Fibroblast of lung (primary cell): ENCODE measurements around the gene MAP4K4. TPM values are rescaled to one million over a fixed set of nuclear protein-coding genes. Genes with fewer than 3 reads are reported as not detected.

Experiments
- DNase-seq, 2 donors: peaks; one replicate each; pipeline versions ENCODE4 v3.0.0 to v3.0.0-alpha.2; 2010; ENCODE audit warnings: low read depth in 2 of 2
- H2AFZ ChIP-seq: 2 replicates; pipeline ENCODE4 v1.5.1; 2012; ENCODE audit warnings: low read length, control low read depth, inconsistent platforms
- H3K27ac ChIP-seq: 2 replicates; pipeline ENCODE4 v1.5.1; 2011; ENCODE audit warnings: low read length, control low read depth; ENCODE audit not compliant: insufficient read depth
- H3K27me3 ChIP-seq: 2 replicates; pipeline ENCODE4 v1.5.1; 2011; ENCODE audit warnings: mild to moderate bottlenecking, low read length; ENCODE audit not compliant: control insufficient read depth, insufficient read depth
- H3K36me3 ChIP-seq: 2 replicates; pipeline ENCODE4 v1.5.1; 2011; ENCODE audit warnings: low read length; ENCODE audit not compliant: control insufficient read depth, insufficient read depth
- H3K4me1 ChIP-seq: 2 replicates; pipeline ENCODE4 v1.5.1; 2011; ENCODE audit warnings: low read length; ENCODE audit not compliant: control insufficient read depth, insufficient read depth; ENCODE audit errors: extremely low read depth
- H3K4me2 ChIP-seq: 2 replicates; pipeline ENCODE4 v1.5.1; 2011; ENCODE audit warnings: low read length, control low read depth; ENCODE audit not compliant: insufficient read depth; ENCODE audit errors: extremely low read depth
- H3K4me3 ChIP-seq, 4 experiments: fragments of 200-600 bp in 1 of 4; sonication (generic) in 1 of 4; replicated peaks in 1 of 4; 2 replicates each; pipeline ENCODE4 v1.5.1; 2011 to 2016; ENCODE audit warnings: low read length in 4 of 4, low read depth in 3 of 4, mild to moderate bottlenecking in 3 of 4, control low read depth in 2 of 4, inconsistent platforms in 1 of 4, mixed read lengths in 1 of 4; ENCODE audit not compliant: insufficient read depth in 1 of 4; ENCODE audit errors: control extremely low read depth in 1 of 4
- H3K79me2 ChIP-seq: 2 replicates; pipeline ENCODE4 v1.5.1; 2012; ENCODE audit warnings: mild to moderate bottlenecking, low read length, inconsistent platforms; ENCODE audit not compliant: control insufficient read depth, insufficient read depth
- H3K9ac ChIP-seq: 2 replicates; pipeline ENCODE4 v1.5.1; 2011; ENCODE audit warnings: mild to moderate bottlenecking, low read length, control low read depth; ENCODE audit not compliant: insufficient read depth
- H3K9me3 ChIP-seq: 2 replicates; pipeline ENCODE4 v1.5.1; 2012; ENCODE audit warnings: low read depth, low read length; ENCODE audit not compliant: control insufficient read depth, insufficient read depth
- H4K20me1 ChIP-seq: 2 replicates; pipeline ENCODE4 v1.5.1; 2011; ENCODE audit warnings: low read length; ENCODE audit not compliant: control insufficient read depth, insufficient read depth; ENCODE audit errors: extremely low read depth
- CTCF ChIP-seq, 2 donors: IDR thresholded peaks in 1 of 2; conservative IDR thresholded peaks in 1 of 2; 1 replicate in 1 of 2; 2 replicates in 1 of 2; pipeline ENCODE4 v1.5.1; 2011 to 2012; ENCODE audit warnings: low read length in 2 of 2, control low read depth in 1 of 2, inconsistent platforms in 1 of 2, low read depth in 1 of 2, mild to moderate bottlenecking in 1 of 2
- EZH2 ChIP-seq: IDR thresholded peaks from 2 replicates; pipeline ENCODE4 v1.5.1; 2012; ENCODE audit warnings: low read length, control low read depth, mild to moderate bottlenecking; ENCODE audit errors: missing control alignments
- polyA plus RNA-seq, 2 donors: library from polyadenylated mRNA; depleted of rRNA in 1 of 2; stranded (reverse) in 1 of 2; unstranded in 1 of 2; fragments of >200 nt; gene quantifications; 2 replicates each; pipeline ENCODE4 v1.2.1, GENCODE V29; 2011 to 2012; ENCODE audit warnings: missing spikeins in 1 of 2
- total RNA-seq: library from RNA; depleted of rRNA; stranded (reverse); fragments of >200 nt; gene quantifications from 2 replicates; pipeline ENCODE4 v1.2.1, GENCODE V29; 2014

Gene MAP4K4
- total and polyA plus RNA-seq, 2 donors (not counting 1 experiment from before 2014, with no cell fraction given), result 113 to 164 TPM

GRCh38 chr2:101738649-101739048, 41.1 kb downstream of the MAP4K4 start:
- no peak for DNase-seq
- H3K4me1 ChIP-seq, result peaks cover 32% of the 10 kb centered on the region
- TF ChIP-seq EZH2 (no peak), CTCF (conservative IDR thresholded peaks at IDR 0.05 in 1 of 2, IDR thresholded peaks at IDR 0.05 in 1 of 2; ENCODE audit: low read depth in 1 of 2, low read length in 2 of 2) (no peak)

GRCh38 chr2:101740555-101740964, 43.1 kb downstream of the MAP4K4 start:
- peaks cover 4% of the 10 kb centered on the region for H4K20me1 ChIP-seq
- H3K4me3 ChIP-seq, result no peak overlapping the region
- no peak overlapping the region for H3K4me2 ChIP-seq
- no peak overlapping the region for H3K9ac ChIP-seq
- peaks cover 93% of the 10 kb centered on the region for H3K79me2 ChIP-seq
- TF ChIP-seq EZH2 (no peak), CTCF (conservative IDR thresholded peaks at IDR 0.05 in 1 of 2, IDR thresholded peaks at IDR 0.05 in 1 of 2; ENCODE audit: low read depth in 1 of 2, low read length in 2 of 2) (no peak)
- H3K27me3 ChIP-seq, result no peaks in the 10 kb centered on the region
- H3K27ac ChIP-seq, result no peak overlapping the region
- H3K36me3 ChIP-seq, result no peaks in the 10 kb centered on the region
- H3K4me1 ChIP-seq, result peaks cover 24% of the 10 kb centered on the region
- no peak overlapping the region for H2AFZ ChIP-seq
- H3K9me3 ChIP-seq, result no peaks in the 10 kb centered on the region
- no peak for DNase-seq

More at GRCh38 chr2:101738649-101739048, 41.1 kb downstream of the MAP4K4 start:
- Histone ChIP-seq H4K20me1 (peaks cover 4% of the 10 kb centered on the region), H3K27ac (no peak overlapping the region), H3K27me3 (no peaks in the 10 kb centered on the region), H3K4me3 (no peak overlapping the region), H3K79me2 (peaks cover 94% of the 10 kb centered on the region), H3K4me2 (no peak overlapping the region), H3K9me3 (no peaks in the 10 kb centered on the region), H3K36me3 (no peaks in the 10 kb centered on the region), H3K9ac (no peak overlapping the region), H2AFZ (no peak overlapping the region)

- H3K79me2 ChIP-seq, result peaks cover 92% of the 10 kb centered on the region
- peaks cover 19% of the 10 kb centered on the region for H3K4me1 ChIP-seq
- peak overlapping the region; percentile 73 for H3K4me2 ChIP-seq
- no peaks in the 10 kb centered on the region for H3K27me3 ChIP-seq
- H4K20me1 ChIP-seq, result peaks cover 1% of the 10 kb centered on the region
- H3K36me3 ChIP-seq, result no peaks in the 10 kb centered on the region
- H3K27ac ChIP-seq, result peak overlapping the region; percentile 60
- peak overlapping the region; percentile 38 for H3K9ac ChIP-seq
- peak in 1 of 2 donors; percentile 24 for DNase-seq
- H2AFZ ChIP-seq, result no peak overlapping the region
- no peaks in the 10 kb centered on the region for H3K9me3 ChIP-seq
- no peak overlapping the region for H3K4me3 ChIP-seq
- TF ChIP-seq CTCF (conservative IDR thresholded peaks at IDR 0.05 in 1 of 2, IDR thresholded peaks at IDR 0.05 in 1 of 2; ENCODE audit: low read depth in 1 of 2, low read length in 2 of 2), result no peak
These were observed 44.4 kb downstream of the MAP4K4 start for GRCh38 chr2:101741775-101742520.
